Astrocyte (in vitro differentiated cells and primary cell): Measurements from ENCODE around the gene PAM16.

Source experiments
- EZH2 ChIP-seq: IDR thresholded peaks from 2 replicates; pipeline ENCODE4 v1.6.1; 2012; ENCODE audit warnings: mild to moderate bottlenecking, low read length, inconsistent platforms; ENCODE audit not compliant: insufficient read depth
- TF ChIP-seq, protein P1 (sequence below): IDR thresholded peaks from 2 replicates; pipeline ENCODE4 v1.5.1; 2011; ENCODE audit warnings: low read depth, mild to moderate bottlenecking, inconsistent platforms, low read length, moderate library complexity; ENCODE audit not compliant: insufficient read depth

DNA sequence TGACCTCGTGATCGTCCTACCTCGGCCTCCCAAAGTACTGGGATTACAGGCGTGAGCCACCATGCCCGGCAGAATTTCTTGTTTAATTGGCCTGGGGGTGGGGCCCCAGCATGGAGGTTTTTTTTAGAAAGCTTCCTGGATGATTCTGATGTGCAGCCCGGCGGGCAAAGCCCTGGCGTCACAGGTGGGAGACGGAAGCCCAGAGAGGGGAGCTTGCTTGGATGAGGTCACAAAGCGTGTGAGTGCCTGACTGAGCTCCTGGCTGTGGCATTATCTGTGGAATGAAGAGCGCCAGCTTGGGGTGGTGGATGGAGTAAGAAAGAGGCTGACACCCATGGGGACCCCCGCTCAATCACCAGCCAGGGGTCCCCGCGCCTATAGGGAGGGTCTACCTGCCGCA is 24.6 kb upstream of the PAM16 start:
- TF ChIP-seq, protein P1, sequence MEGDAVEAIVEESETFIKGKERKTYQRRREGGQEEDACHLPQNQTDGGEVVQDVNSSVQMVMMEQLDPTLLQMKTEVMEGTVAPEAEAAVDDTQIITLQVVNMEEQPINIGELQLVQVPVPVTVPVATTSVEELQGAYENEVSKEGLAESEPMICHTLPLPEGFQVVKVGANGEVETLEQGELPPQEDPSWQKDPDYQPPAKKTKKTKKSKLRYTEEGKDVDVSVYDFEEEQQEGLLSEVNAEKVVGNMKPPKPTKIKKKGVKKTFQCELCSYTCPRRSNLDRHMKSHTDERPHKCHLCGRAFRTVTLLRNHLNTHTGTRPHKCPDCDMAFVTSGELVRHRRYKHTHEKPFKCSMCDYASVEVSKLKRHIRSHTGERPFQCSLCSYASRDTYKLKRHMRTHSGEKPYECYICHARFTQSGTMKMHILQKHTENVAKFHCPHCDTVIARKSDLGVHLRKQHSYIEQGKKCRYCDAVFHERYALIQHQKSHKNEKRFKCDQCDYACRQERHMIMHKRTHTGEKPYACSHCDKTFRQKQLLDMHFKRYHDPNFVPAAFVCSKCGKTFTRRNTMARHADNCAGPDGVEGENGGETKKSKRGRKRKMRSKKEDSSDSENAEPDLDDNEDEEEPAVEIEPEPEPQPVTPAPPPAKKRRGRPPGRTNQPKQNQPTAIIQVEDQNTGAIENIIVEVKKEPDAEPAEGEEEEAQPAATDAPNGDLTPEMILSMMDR = no peak
- TF ChIP-seq EZH2 = no peak
